GM08714 (cell line): Measurements from ENCODE around the gene KCNF1.

ENCODE experiments used
- H3K4me3 ChIP-seq: fragments of 200-500 bp; sonication (Bioruptor generic); 2 replicates; pipeline ENCODE4 v1.5.1; 2014; ENCODE audit warnings: mild to moderate bottlenecking, low read length, inconsistent platforms
- ZNF274 ChIP-seq: IDR thresholded peaks from 2 replicates; pipeline ENCODE4 v1.6.1; 2012; ENCODE audit warnings: mild to moderate bottlenecking, low read depth, low read length

The KCNF1 gene

GRCh38 chr2:10930721-10931516 lies 19.2 kb downstream of the KCNF1 start:
- TF ChIP-seq ZNF274: no peak
- H3K4me3 ChIP-seq: no peak overlapping the region

- no peak overlapping the region for H3K4me3 ChIP-seq
- no peak for TF ChIP-seq ZNF274
Measured at GRCh38 chr2:10931710-10932255, 20.0 kb downstream of the KCNF1 start.

GRCh38 chr2:10932345-10933151 lies 20.8 kb downstream of the KCNF1 start:
- no peak for TF ChIP-seq ZNF274
- H3K4me3 ChIP-seq: no peak overlapping the region

- H3K4me3 ChIP-seq: no peak overlapping the region
- TF ChIP-seq ZNF274: no peak
Measured at GRCh38 chr2:10933700-10934225, 22.0 kb downstream of the KCNF1 start.

GRCh38 chr2:10934308-10934978 lies 22.7 kb downstream of the KCNF1 start:
- H3K4me3 ChIP-seq: no peak overlapping the region
- no peak for TF ChIP-seq ZNF274

GRCh38 chr2:10934979-10935350 lies 23.2 kb downstream of the KCNF1 start:
- TF ChIP-seq ZNF274: no peak
- no peak overlapping the region for H3K4me3 ChIP-seq

GRCh38 chr2:10935366-10935918 lies 23.7 kb downstream of the KCNF1 start:
- no peak overlapping the region for H3K4me3 ChIP-seq
- no peak for TF ChIP-seq ZNF274

- H3K4me3 ChIP-seq: no peak overlapping the region
- no peak for TF ChIP-seq ZNF274
Measured at GRCh38 chr2:10935953-10936942, 24.5 kb downstream of the KCNF1 start.

GRCh38 chr2:10939058-10939457 lies 27.3 kb downstream of the KCNF1 start:
- no peak overlapping the region for H3K4me3 ChIP-seq
- no peak for TF ChIP-seq ZNF274

GRCh38 chr2:10940596-10940995 lies 28.9 kb downstream of the KCNF1 start:
- TF ChIP-seq ZNF274: no peak
- H3K4me3 ChIP-seq: no peak overlapping the region

GRCh38 chr2:10941383-10941782 lies 29.6 kb downstream of the KCNF1 start:
- H3K4me3 ChIP-seq: no peak overlapping the region
- no peak for TF ChIP-seq ZNF274

GRCh38 chr2:10944799-10945198 lies 33.1 kb downstream of the KCNF1 start:
- no peak overlapping the region for H3K4me3 ChIP-seq
- no peak for TF ChIP-seq ZNF274

GRCh38 chr2:10946394-10946793 lies 34.7 kb downstream of the KCNF1 start:
- H3K4me3 ChIP-seq: no peak overlapping the region
- TF ChIP-seq ZNF274: no peak
